Pancreas (tissue), 10 donors: ENCODE measurements around the gene CFAP91. TPM values are rescaled to one million over a fixed set of nuclear protein-coding genes. Genes with fewer than 3 reads are reported as not detected.

Experiments
- ATAC-seq, 4 donors: fragments of 200-7000 bp; cut with Tn5 transposase; one replicate each; pipeline versions ENCODE4 v1.8.0 to v1.9.1; 2020; ENCODE audit warnings: mild to moderate bottlenecking in 4 of 4, moderate library complexity in 4 of 4
- DNase-seq, 6 donors: peaks; one replicate each; pipeline ENCODE4 v3.0.0-alpha.2; 2020
- FAIRE-seq: peaks from 2 replicates; lab custom pipeline; 2012; peaks lifted over from hg19 to GRCh38; lab: Jason Lieb, UNC
- H3K27ac ChIP-seq, 4 donors: fragments of 200-600 bp; sonication (generic); 1 replicate in 3 of 4; 2 replicates in 1 of 4; pipeline versions ENCODE4 v1.5.0 to v1.8.0; 2020
- H3K27me3 ChIP-seq, 4 donors: fragments of 200-600 bp; one replicate each; pipeline ENCODE4 v1.8.0; 2021
- H3K36me3 ChIP-seq, 3 donors: fragments of 200-600 bp; sonication (generic) in 1 of 3; one replicate each; pipeline versions ENCODE4 v1.5.0 to v1.8.0; 2020 to 2021
- H3K4me1 ChIP-seq, 3 donors: fragments of 200-600 bp; one replicate each; pipeline ENCODE4 v1.8.0; 2021
- H3K4me3 ChIP-seq, 4 donors: fragments of 200-600 bp; sonication (generic) in 2 of 4; one replicate each; pipeline versions ENCODE4 v1.5.0 to v1.8.0; 2020 to 2021
- H3K9me3 ChIP-seq, 4 donors: fragments of 200-600 bp; one replicate each; pipeline ENCODE4 v1.8.0; 2021
- WGBS, 2 donors: extraction: QIAGEN DNeasy Blood & Tissue Kit; methylation state at CpG; one replicate each; pipeline ENCODE4 v1.1.7; 2013; 5-methylcytosine and 5-hydroxymethylcytosine counted together
- intact Hi-C, 3 donors: fragments of 100-400 bp; cut with DNase I; formaldehyde crosslinking; loops; one replicate each; pipeline versions ENCODE4 v1.11.1 to v1.14.2; 2022
- polyA plus RNA-seq, 2 donors: library from polyadenylated mRNA; stranded (reverse); fragments of 200-250 nt; gene quantifications; one replicate each; pipeline ENCODE4 v1.2.3, GENCODE V29; 2013
- total RNA-seq, 6 donors: library from RNA; stranded (reverse); fragmentation: NEBNext Ultra II Directional in 4 of 6; extraction: Animal tissue kit (Norgen Biotek cat#: 25700) in 4 of 6; gene quantifications; one replicate each; pipeline versions ENCODE4 v1.2.1 to v1.2.4, GENCODE V29; 2021 to 2023
- TF ChIP-seq, protein P1 (sequence below), 4 donors: fragments of 200-600 bp; sonication (generic) in 3 of 4; IDR thresholded peaks; one replicate each; pipeline versions ENCODE4 v1.5.0 to v1.8.0; 2021; ENCODE audit warnings: antibody characterized with exemption in 4 of 4
- donor health status: healthy with polysubstance abuse.
- donor health status: DM: no; HTN: no; CAD: no; lungs with moderate emphysema.
- donor health status: DM: no; HTN: no; CAD: no.
- donor health status: control.
- donor health status: control.
- donor health status: Bipolar disorder and iron deficiency.
- donor health status: DM: yes; HTN: yes; CAD: no.
- donor health status: DM: no; HTN: no; CAD: no.
- donor health status: DM: no; HTN: no; CAD: no.
- donor health status: DM: yes; HTN: yes; CAD: no.

The CFAP91 gene
- total and polyA plus RNA-seq, 8 donors, result 8.6 to 20.9 (median 13.3) TPM

DNA sequence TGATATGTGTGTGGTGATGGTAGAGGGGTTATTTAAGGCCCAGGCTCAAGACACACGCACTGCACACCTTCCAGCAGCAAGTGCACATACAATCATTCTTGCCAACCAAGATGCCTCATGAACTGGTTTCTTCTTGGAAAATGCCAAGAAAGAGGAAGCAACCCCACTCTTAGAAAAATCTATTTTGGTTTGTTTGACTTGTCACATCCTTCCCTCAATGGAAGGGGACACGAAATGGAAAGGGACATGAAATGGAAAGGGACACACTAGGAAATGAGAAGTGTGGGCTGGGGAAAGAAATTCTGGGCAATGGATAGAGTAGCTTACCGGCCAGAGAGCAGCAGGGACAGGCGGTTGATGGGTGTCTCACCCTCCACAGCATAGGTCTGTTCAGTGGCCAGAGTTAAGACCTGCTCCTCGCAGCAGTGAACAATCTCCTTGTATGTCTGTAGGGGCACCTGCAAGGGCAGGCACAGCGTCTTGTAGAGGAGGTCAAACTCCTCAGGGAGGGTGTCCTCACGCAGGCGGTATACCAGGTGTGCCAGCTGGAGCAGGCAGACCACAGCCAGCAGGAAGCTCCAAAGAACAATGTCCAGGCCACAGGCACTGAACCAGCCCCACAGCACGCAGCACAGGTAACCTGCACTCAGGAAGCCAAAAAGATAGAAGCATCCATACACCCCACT, 43.1 kb upstream of the CFAP91 start:
- ATAC-seq (no peak), DNase-seq (peak in 1 of 6 donors; percentile 28), FAIRE-seq (no peak)
- TF ChIP-seq, protein P1, sequence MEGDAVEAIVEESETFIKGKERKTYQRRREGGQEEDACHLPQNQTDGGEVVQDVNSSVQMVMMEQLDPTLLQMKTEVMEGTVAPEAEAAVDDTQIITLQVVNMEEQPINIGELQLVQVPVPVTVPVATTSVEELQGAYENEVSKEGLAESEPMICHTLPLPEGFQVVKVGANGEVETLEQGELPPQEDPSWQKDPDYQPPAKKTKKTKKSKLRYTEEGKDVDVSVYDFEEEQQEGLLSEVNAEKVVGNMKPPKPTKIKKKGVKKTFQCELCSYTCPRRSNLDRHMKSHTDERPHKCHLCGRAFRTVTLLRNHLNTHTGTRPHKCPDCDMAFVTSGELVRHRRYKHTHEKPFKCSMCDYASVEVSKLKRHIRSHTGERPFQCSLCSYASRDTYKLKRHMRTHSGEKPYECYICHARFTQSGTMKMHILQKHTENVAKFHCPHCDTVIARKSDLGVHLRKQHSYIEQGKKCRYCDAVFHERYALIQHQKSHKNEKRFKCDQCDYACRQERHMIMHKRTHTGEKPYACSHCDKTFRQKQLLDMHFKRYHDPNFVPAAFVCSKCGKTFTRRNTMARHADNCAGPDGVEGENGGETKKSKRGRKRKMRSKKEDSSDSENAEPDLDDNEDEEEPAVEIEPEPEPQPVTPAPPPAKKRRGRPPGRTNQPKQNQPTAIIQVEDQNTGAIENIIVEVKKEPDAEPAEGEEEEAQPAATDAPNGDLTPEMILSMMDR (IDR thresholded peaks at IDR 0.05), result no peak
- Histone ChIP-seq H3K36me3 (no peaks in the 10 kb centered on the region), H3K9me3 (no peaks in the 10 kb centered on the region), H3K27me3 (no peaks in the 10 kb centered on the region), H3K4me1 (peaks cover 4 to 7% (median 7%) of the 10 kb centered on the region in 3 donors), H3K4me3 (no peak overlapping the region), H3K27ac (no peak overlapping the region)
- intact Hi-C loops, result no loop called here
- WGBS, 2 donors, result 95 to 96% methylated on average over 9 of the region's 9 CpGs

DNA sequence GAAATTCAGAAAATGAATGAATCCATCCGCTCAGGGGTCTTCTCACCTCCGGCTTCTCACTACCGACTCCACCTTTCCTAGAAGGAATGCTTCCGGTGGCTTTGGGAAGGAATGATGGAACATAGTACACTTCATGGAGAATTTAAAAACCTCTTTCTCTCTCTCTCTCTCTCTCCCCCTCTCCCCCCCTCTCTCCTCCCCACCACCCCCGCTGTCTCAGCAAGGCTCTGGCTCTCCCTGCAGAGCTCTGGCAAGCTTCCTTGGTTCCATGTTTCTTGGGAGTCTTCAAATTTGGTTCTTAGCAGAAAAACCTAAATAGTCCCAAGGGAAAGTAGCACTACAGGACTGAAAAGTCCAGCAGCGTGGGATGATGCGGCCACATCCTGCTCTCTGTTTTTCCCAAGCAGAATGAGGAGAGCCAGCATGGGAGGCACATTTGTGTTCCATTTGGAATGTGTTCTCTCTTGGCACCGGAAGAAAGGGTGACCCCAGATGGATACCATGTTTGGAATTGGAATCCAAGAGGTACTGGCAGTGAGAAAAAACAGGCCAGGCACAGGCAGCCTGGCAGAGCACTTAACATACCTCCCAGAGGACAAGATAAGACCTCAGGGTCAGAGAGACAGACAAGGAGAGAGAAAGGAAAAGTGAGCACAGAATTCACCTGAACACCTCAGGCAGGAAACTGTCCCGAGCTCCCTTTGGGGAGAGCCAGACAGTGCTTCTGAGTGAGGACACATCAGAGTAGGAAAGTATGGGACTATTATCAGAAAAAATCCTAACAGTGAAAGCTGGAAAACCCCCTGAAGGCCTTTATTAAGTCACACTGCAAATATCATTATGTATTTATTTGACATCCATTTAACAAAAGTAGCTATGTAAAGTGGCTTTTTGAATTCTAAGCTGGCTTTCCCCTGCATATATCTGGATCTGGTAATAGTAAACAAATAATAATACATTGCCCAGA, 42.1 kb upstream of the CFAP91 start, which contains the start of gene POPDC2:
Gene POPDC2 (minus strand): TSS at position 116 of the 967 bp plus-strand sequence. CDS start 166 bp downstream, outside the sequence.
- 77 to 81% methylated on average over 9 of the region's 9 CpGs for WGBS, 2 donors
- FAIRE-seq, result no peak
- Histone ChIP-seq H3K27ac (peak within 1 kb of the TSS in 1 of 4 donors; percentile 41), H3K9me3 (no peaks in the 10 kb centered on the region), H3K27me3 (no peaks in the 10 kb centered on the region), H3K36me3 (no peaks in the 10 kb centered on the region), H3K4me3 (no peak within 1 kb of the TSS), H3K4me1 (peaks cover 4 to 7% (median 7%) of the 10 kb centered on the region in 3 donors)
- no peak for DNase-seq
- ATAC-seq, result peak in 2 of 4 donors; percentile 17 to 39
- intact Hi-C loops, result no loop called here
- TF ChIP-seq, protein P1 (IDR thresholded peaks at IDR 0.05), result no peak

DNA sequence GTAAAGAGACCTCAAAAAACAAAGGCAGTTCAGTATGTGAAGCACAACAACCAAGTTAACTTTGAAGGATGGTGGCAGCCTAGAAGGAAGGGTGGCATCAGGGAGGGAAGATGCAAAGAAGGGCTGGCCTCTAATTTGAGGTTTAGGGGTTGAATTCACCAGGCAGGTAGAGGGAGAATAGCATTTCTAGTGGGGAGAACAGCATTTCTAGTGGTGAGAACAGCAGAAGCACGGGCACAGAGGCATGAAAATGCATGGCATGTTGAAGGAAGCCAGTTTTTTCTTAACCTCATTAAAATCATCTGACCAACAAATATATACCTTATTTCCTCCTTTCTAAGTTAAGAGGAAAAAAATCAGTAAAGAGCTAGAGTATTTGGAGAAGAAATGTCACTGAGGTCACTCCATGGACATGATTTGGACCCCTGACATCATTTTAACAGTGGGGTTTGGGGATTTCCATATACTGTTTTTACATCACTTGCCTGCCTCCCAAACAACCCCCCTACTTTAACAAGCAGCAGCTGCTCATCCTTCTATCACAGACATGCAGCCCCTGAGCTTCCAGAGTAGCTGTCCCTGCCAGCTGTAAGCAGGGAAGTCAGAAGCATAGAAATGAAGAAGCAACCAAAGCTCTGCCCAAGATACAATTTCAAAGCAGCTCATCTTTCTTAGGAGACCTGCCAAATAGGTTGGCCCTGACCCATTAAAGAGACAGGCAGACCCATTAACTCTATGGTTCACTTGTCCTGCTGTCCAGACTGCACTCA, 40.0 kb upstream of the CFAP91 start:
- intact Hi-C loops, result no loop called here

DNA sequence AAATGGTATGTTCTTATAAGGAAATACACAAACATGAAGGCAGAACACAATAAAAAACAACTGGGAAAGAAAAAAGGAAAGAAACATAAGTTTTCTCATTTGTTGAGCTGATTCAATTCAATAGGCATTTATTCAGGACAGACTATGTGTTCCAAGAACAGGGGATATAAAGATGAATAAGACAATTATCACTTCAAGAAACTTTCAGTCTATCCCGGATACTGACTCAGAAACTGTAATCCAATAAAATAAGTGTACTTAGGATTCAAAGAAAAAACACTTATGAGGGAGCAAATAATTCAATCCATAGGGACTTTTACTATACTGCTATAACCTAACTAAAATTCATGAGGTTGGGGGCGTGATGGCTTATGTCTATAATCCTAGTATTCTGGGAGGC, 38.9 kb upstream of the CFAP91 start:
- Histone ChIP-seq H3K27me3 (no peaks in the 10 kb centered on the region), H3K36me3 (peaks cover 0 to 8% (median 0%) of the 10 kb centered on the region in 3 donors), H3K9me3 (no peaks in the 10 kb centered on the region), H3K4me3 (no peak overlapping the region), H3K27ac (no peak overlapping the region), H3K4me1 (peaks cover 4 to 7% (median 7%) of the 10 kb centered on the region in 3 donors)
- intact Hi-C loops, result no loop called here
- 86 to 87% methylated on average over 2 of the region's 2 CpGs for WGBS, 2 donors
- TF ChIP-seq, protein P1 (IDR thresholded peaks at IDR 0.05), result no peak
- DNase-seq (no peak), FAIRE-seq (no peak), ATAC-seq (no peak)

More for the DNA sequence above, 40.0 kb upstream of the CFAP91 start:
- no peak overlapping the region for H3K27ac ChIP-seq
- H3K36me3 ChIP-seq, result no peaks in the 10 kb centered on the region
- TF ChIP-seq, protein P1 (IDR thresholded peaks at IDR 0.05), result no peak
- peaks cover 4 to 7% (median 7%) of the 10 kb centered on the region in 3 donors for H3K4me1 ChIP-seq
- no peak for ATAC-seq
- no peak overlapping the region for H3K4me3 ChIP-seq
- 78 to 93% methylated on average over 1 of the region's 1 CpG for WGBS, 2 donors
- DNase-seq, result no peak
- FAIRE-seq, result no peak
- no peaks in the 10 kb centered on the region for H3K27me3 ChIP-seq
- no peaks in the 10 kb centered on the region for H3K9me3 ChIP-seq
